NCI-H1694 (cell line): ENCODE data around the gene ELOVL3.

Experiments used
- DNase-seq: peaks from one replicate; lab custom pipeline; 2025; lab: John Stamatoyannopoulos, UW

The ELOVL3 gene

GRCh38 chr10:102255404-102255803 is 29.3 kb downstream of the ELOVL3 start:
- no peak for DNase-seq

- DNase-seq = no peak
These were observed 35.1 kb downstream of the ELOVL3 start for GRCh38 chr10:102261196-102261595.

GRCh38 chr10:102261842-102262241 is 35.7 kb downstream of the ELOVL3 start:
- DNase-seq = no peak

DNA sequence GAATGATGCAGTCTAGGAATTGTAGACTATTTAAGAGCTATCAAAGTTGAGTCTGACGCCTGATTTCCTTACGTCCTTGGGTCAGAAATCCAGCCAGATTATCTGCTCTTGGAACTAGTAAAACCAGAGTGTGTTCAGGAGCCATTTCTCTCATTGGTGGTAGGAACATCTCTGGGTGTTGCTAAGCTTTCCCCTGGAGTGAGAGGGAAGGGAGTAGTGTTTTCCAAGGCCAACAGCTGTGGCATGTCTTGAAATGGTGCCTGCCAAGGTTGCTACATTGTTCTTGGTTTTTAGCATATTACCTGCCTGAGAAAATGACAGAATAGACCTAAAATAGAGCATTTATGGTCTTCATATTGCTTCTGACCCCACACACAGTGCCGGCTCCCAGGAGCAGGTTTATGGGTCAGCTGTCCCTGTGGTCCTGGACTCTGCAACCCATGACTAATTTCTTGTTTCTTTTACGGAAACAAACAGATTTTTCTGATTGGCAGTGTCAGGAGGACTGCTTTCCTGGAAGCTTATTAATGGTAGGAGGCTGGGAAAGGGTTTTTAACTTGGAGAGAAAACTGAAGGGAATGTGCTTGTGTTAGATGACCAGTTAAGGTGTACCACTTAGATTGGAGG is 36.8 kb downstream of the ELOVL3 start:
- DNase-seq = no peak

- no peak for DNase-seq
These were observed 38.3 kb downstream of the ELOVL3 start for GRCh38 chr10:102264371-102264770.

DNA sequence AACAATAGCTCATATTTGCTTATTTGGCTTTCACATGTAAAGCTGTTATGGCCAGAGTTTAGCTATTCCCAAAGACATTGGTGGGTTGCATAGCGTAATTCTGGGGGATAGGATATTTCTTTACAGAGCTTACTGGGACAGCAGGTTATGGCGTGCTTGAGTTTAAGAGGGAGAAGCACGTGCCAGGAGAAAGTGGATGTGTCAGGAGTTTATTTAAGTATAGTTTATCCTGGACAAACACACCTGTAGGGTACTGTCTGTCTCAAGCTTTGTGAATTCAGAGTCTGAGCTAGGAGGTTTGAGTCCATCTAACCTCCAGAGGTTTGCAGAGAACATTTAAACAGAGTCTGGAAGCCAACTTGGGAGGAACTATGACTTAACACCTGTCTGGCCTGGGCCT is 40.6 kb downstream of the ELOVL3 start:
- no peak for DNase-seq

DNA sequence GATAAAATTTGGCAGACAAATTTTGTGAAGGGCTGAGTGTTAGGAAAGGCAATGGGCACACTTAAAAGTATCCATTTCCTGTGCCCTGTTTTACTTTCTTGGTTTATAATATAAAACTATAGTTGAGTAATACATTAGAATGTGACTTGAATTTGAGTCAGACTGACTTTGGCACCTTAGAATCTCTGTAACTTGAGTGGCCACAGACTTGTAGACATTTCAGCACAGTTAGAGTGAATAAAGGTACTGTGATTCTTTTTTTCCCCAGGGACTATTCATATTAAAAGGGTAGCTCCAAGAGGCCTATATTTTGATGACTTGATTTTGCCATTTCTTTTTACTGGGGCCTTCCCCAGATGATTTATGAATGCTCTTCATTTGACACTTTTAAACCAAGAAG is 41.6 kb downstream of the ELOVL3 start:
- DNase-seq = no peak

DNA sequence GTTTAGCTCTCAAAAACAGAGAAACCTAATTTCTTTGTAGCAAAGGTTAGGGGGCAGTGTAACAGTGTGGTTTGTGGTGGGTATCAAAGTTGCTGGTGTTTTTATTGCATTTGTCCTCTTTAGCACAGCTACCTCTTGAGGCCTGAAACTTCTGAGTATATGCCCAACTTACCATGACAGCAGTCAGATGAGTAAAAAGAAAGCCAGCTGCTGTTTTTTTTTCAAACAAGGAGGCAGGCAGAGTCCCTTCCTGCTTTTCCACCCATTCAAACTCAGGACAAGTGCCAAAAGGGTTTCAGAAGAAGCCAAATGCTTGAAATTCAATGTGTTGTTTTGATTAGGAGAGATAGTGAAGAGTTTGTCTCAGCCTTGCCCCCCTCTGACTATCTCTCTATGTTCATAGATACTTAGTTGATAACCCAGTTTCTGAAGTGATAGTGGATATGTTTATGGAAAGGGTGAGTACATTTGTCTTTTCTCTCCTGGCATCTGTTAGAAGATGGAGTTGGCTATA is 42.3 kb downstream of the ELOVL3 start:
- no peak for DNase-seq

GRCh38 chr10:102269017-102269416 is 42.9 kb downstream of the ELOVL3 start:
- DNase-seq = no peak

DNA sequence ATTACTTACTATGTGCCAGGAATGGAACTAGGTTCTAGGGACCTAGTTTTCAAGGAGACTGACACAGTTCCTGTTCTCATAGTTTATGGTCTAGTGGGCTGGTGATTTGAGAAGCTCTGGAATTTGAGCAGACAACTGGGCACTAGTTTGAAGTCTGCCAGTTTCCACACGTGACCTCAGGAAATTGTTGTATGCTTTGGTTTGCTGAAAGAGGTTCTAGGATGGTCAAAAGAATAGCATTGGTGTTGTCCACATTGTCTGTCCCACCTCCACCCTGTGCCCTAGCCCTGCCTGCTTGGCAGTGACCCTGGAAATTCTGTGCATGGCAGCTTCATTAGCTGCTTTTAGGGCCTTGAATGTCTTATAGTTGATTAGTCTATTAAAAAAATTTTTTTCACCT is 48.0 kb downstream of the ELOVL3 start:
- DNase-seq = no peak

GRCh38 chr10:102275343-102275742 is 49.2 kb downstream of the ELOVL3 start:
- DNase-seq = no peak

- no peak for DNase-seq
These were observed 53.0 kb downstream of the ELOVL3 start for GRCh38 chr10:102279104-102279503.
